ENCODE results near the gene RASA1.
"Not testable (repeated sequence)": the region's sequence is repeated elsewhere in the genome, so short reads cannot be mapped to it uniquely, and the experiment has no call there.

The RASA1 gene

DNA sequence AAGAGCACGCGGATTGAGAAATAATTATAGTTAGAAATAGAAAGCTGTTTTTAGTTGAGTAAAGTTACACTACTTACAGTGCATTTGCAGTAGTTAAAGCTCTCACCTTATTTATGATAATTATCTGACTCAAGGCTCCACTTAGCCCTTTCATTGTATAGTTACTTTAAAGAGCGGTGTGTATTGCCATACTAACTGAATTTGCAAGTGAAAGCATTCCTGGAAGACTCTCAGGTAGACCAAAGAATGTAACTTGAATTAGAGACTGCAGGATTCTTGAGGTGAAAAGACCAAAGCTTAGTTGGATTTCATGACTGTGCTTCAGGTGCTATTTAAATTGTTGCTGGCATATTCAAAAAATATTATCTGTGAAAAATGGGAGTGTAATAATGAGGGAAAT is 4.2 kb upstream of the RASA1 start:
- TF ChIP-seq, protein P1, sequence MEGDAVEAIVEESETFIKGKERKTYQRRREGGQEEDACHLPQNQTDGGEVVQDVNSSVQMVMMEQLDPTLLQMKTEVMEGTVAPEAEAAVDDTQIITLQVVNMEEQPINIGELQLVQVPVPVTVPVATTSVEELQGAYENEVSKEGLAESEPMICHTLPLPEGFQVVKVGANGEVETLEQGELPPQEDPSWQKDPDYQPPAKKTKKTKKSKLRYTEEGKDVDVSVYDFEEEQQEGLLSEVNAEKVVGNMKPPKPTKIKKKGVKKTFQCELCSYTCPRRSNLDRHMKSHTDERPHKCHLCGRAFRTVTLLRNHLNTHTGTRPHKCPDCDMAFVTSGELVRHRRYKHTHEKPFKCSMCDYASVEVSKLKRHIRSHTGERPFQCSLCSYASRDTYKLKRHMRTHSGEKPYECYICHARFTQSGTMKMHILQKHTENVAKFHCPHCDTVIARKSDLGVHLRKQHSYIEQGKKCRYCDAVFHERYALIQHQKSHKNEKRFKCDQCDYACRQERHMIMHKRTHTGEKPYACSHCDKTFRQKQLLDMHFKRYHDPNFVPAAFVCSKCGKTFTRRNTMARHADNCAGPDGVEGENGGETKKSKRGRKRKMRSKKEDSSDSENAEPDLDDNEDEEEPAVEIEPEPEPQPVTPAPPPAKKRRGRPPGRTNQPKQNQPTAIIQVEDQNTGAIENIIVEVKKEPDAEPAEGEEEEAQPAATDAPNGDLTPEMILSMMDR (conservative IDR thresholded peaks at IDR 0.05; ENCODE audit: low read depth, low read length), result no peak
- H3K4me3 ChIP-seq (ENCODE audit: low read depth, low read length), result no peak overlapping the region
- no peak for DNase-seq (ENCODE audit: low read depth)

GRCh38 chr5:87266914-87267573 is 639 bp upstream of the RASA1 start:
- H3K4me3 ChIP-seq (ENCODE audit: low read depth, low read length), result peak overlapping the region; percentile 90
- no peak for DNase-seq (ENCODE audit: low read depth)
- TF ChIP-seq, protein P1 (conservative IDR thresholded peaks at IDR 0.05; ENCODE audit: low read depth, low read length), result no peak

DNA sequence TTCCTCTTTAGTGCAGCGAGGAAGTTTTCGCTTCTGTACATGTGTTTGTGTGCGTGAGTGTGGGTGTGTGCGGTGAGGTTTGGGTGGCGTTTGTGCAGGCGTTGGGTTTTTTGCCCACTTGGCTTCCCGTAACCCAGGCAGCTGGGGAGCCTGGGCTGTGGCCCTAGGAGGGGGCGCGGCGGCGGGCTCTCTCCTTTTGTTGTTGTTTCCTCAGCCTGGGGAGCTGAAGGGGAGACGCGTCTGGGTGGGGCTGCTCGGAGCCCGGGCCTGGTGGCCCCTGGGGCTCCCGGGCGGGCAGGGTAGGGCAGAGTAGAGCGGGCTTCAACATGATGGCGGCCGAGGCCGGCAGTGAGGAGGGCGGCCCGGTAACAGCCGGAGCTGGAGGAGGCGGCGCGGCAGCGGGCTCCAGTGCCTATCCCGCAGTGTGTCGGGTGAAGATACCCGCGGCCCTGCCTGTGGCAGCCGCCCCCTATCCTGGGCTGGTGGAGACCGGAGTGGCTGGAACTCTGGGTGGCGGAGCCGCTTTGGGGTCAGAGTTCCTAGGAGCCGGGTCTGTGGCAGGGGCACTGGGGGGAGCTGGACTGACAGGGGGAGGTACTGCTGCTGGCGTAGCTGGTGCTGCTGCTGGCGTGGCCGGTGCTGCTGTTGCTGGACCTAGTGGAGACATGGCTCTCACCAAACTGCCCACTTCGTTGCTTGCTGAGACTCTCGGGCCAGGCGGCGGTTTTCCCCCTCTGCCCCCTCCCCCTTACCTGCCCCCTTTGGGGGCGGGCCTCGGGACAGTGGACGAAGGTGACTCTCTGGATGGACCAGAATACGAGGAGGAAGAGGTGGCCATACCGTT is 665 bp downstream of the RASA1 start:
- peak; percentile 67 for DNase-seq (ENCODE audit: low read depth)
- H3K4me3 ChIP-seq (ENCODE audit: low read depth, low read length), result peak overlapping the region; percentile 90
- TF ChIP-seq, protein P1 (conservative IDR thresholded peaks at IDR 0.05; ENCODE audit: low read depth, low read length), result no peak

GRCh38 chr5:87268970-87269377 is 1.3 kb downstream of the RASA1 start:
- DNase-seq (ENCODE audit: low read depth), result no peak
- TF ChIP-seq, protein P1 (conservative IDR thresholded peaks at IDR 0.05; ENCODE audit: low read depth, low read length), result no peak
- peak overlapping the region; percentile 90 for H3K4me3 ChIP-seq (ENCODE audit: low read depth, low read length)

- H3K4me3 ChIP-seq (ENCODE audit: low read depth, low read length); DNase-seq (ENCODE audit: low read depth): not testable (repeated sequence)
Observed at GRCh38 chr5:87270888-87271287, 3.2 kb downstream of the RASA1 start.

- DNase-seq (ENCODE audit: low read depth), result no peak
- H3K4me3 ChIP-seq (ENCODE audit: low read depth, low read length), result no peak overlapping the region
- TF ChIP-seq, protein P1 (conservative IDR thresholded peaks at IDR 0.05; ENCODE audit: low read depth, low read length), result no peak
Observed at GRCh38 chr5:87276655-87277054, 9.0 kb downstream of the RASA1 start.

DNA sequence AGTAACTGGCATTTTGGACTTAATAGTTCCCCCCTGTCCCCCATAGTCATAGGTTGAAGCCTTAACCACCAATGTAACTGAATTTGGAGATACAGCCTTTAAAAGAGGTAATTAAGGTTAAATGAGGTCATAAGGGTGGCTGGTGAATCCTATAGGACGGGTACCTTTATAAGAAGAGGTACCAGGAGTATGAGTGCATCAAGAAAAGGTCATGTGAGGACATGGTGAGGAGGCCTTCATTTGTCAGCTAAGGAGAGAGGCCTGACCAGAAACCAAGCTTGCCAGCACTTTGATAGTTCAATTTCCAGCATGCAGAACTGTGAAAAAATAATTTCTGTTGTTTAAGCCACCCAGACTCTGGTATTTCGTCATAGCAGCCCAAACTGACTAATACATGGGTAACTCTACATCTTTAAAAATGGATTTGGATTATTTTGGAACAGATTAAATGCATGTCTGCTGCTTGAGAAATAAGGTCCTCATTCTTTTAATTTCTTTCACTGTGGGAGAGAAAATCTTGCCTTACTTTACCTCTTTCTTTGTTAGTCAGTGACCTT is 9.7 kb downstream of the RASA1 start:
- TF ChIP-seq, protein P1 (conservative IDR thresholded peaks at IDR 0.05; ENCODE audit: low read depth, low read length), result no peak
- DNase-seq (ENCODE audit: low read depth), result peak; percentile 35
- no peak overlapping the region for H3K4me3 ChIP-seq (ENCODE audit: low read depth, low read length)

All from choroid plexus epithelial cell (primary cell).